Measurements from ENCODE around the gene AFAP1. TPM values are rescaled to one million over a fixed set of nuclear protein-coding genes. Genes with fewer than 3 reads are reported as not detected.

Gene AFAP1
- total RNA-seq, 4 donors from 2014 or later: 4.4 to 16.6 (median 10.7) TPM

DNA sequence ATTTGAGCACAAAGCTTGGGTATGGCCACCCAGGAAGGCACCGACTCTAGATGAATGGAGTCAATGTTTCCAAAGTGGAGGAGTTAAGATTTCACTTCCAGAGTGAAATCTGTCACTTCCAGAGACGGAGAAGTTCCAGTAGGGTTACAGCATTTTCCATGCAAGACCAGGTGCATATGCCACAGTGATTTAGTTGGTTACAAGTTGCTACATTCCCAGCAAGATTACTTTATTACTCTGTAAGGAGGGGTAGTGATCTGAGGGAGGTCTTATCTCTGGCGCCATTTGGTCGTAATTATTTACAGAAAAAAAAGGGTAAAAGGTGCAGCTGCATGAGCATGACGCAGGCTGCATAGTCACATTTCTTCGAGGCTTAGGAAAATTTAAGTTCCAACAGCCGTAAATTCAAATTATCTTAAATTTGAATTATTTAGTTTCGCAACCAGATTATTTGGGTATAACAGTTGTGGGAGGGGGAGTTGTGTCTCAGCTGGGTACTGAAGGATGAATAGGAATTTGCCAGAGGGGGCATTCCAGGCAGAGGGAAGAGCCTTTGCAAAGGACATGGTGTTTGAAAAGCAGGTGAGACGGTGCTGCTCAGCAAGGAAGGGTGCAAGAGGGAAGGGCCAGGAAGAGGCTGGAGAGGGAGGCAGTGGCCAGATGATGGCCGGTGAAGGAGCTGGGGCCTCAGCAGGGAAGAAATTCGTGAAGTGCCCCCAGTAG, 17.4 kb upstream of the AFAP1 start:
- Histone ChIP-seq H3K27me3 (no peaks in the 10 kb centered on the region), H3K36me3 (no peaks in the 10 kb centered on the region), H3K27ac (peak overlapping the region in 2 of 4 donors; percentile 30 to 60), H3K4me1 (peaks cover 14 to 41% (median 26%) of the 10 kb centered on the region in 3 donors), H3K9me3 (peaks cover 0 to 5% (median 0%) of the 10 kb centered on the region in 3 donors), H3K4me3 (no peak overlapping the region)
- intact Hi-C loops (cut with DNase I): no loop called here
- DNase-seq: no peak
- TF ChIP-seq, protein P1, sequence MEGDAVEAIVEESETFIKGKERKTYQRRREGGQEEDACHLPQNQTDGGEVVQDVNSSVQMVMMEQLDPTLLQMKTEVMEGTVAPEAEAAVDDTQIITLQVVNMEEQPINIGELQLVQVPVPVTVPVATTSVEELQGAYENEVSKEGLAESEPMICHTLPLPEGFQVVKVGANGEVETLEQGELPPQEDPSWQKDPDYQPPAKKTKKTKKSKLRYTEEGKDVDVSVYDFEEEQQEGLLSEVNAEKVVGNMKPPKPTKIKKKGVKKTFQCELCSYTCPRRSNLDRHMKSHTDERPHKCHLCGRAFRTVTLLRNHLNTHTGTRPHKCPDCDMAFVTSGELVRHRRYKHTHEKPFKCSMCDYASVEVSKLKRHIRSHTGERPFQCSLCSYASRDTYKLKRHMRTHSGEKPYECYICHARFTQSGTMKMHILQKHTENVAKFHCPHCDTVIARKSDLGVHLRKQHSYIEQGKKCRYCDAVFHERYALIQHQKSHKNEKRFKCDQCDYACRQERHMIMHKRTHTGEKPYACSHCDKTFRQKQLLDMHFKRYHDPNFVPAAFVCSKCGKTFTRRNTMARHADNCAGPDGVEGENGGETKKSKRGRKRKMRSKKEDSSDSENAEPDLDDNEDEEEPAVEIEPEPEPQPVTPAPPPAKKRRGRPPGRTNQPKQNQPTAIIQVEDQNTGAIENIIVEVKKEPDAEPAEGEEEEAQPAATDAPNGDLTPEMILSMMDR (IDR thresholded peaks at IDR 0.05): no peak
- no peak for TF ChIP-seq POLR2A (IDR thresholded peaks at IDR 0.05)
- WGBS, 2 donors: 70 to 78% methylated on average over 11 of the region's 11 CpGs

DNA sequence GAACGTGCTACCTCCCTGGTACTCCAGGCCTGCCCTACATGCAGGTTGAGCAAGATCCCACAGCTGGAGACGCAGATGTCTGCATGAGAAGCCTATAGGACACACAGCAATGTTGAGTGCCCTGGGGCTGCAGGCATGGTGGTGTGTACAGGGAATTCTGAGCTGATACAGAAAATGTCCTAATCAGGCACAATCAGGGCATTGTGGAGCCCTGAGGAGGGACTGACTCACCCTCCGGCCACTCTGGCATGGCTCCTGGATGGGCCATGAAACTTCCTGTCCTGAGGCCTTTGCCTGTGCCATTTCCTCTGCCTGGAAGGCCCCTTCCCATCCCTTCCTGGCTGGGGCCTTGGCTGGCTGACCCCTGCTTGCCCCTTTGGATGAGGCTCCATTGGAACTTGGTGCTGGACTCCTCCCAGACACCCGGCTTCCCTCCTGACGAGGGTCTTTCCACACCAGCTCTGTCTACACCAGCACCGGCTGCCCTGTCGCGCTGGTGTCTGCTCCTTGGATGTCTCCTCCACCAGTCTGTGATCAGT, 16.7 kb upstream of the AFAP1 start:
- DNase-seq: no peak
- no peak for TF ChIP-seq POLR2A (IDR thresholded peaks at IDR 0.05)
- TF ChIP-seq, protein P1 (IDR thresholded peaks at IDR 0.05): no peak
- Histone ChIP-seq H3K9me3 (peaks cover 0 to 5% (median 0%) of the 10 kb centered on the region in 3 donors), H3K36me3 (no peaks in the 10 kb centered on the region), H3K4me1 (peaks cover 13 to 33% (median 22%) of the 10 kb centered on the region in 3 donors), H3K27me3 (no peaks in the 10 kb centered on the region), H3K27ac (peak overlapping the region in 2 of 4 donors; percentile 32 to 60), H3K4me3 (no peak overlapping the region)
- intact Hi-C loops (cut with DNase I): no loop called here
- WGBS, 2 donors: 63 to 66% methylated on average over 6 to 8 of the region's 8 CpGs

DNA sequence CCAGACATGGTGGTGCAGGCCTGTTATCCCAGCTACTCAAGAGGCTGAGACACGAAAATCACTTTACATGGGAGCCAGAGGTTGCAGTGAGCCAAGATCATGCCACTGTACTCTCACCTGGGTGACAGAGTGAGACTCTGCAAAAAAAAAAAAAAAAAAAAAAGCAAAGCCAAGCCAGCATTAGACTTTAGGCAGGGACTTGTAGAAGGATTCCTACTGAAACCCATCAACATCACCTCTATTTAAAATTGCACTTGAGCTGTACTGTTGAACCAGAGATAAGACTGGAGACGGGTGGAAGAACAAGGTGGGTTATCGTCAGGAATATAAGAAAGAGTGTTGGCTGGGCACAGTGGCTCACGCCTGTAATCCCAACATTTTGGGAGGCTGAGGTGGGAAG, 15.7 kb upstream of the AFAP1 start:
- no peak for DNase-seq
- peak overlapping the region in 1 of 4 donors; percentile 32 for H3K27ac ChIP-seq
- no peaks in the 10 kb centered on the region for H3K27me3 ChIP-seq
- no peaks in the 10 kb centered on the region for H3K36me3 ChIP-seq
- intact Hi-C loops (cut with DNase I): no loop called here
- peaks cover 7 to 24% (median 12%) of the 10 kb centered on the region in 3 donors for H3K4me1 ChIP-seq
- WGBS, 2 donors: 80 to 87% methylated on average over 4 of the region's 4 CpGs
- H3K9me3 ChIP-seq: peaks cover 0 to 5% (median 0%) of the 10 kb centered on the region in 3 donors
- TF ChIP-seq, protein P1 (IDR thresholded peaks at IDR 0.05): no peak
- TF ChIP-seq POLR2A (IDR thresholded peaks at IDR 0.05): no peak
- H3K4me3 ChIP-seq: no peak overlapping the region

DNA sequence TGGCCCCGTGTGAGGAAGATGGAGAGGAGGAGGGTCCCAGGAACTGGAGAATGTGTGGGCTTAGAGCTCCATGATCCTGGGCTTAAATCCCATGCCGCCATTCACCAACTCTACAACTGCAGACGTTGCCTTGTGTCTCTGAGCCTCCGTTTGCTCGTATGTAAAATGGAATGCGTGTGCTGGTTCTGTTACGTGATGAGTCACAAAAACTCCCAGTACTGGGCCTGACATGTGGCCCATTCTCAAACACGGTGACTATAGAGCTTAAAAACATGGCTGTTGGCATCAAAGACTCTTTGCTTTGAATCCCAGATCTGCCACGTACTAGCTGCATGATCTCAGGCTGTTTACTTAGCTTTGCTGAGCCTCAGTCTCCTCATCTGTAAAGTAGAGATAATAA, 13.0 kb upstream of the AFAP1 start:
- WGBS, 2 donors: 71 to 78% methylated on average over 9 of the region's 9 CpGs
- no peak for DNase-seq

More for the DNA sequence above, 13.0 kb upstream of the AFAP1 start:
- intact Hi-C loops (cut with DNase I): no loop called here
- Histone ChIP-seq H3K4me3 (no peak overlapping the region), H3K27me3 (no peaks in the 10 kb centered on the region), H3K9me3 (peaks cover 0 to 5% (median 0%) of the 10 kb centered on the region in 3 donors), H3K4me1 (peaks cover 0 to 16% (median 0%) of the 10 kb centered on the region in 3 donors), H3K36me3 (no peaks in the 10 kb centered on the region), H3K27ac (no peak overlapping the region)
- TF ChIP-seq, protein P1 (IDR thresholded peaks at IDR 0.05): no peak
- TF ChIP-seq POLR2A (IDR thresholded peaks at IDR 0.05): no peak

Data from esophagus squamous epithelium (tissue), 5 donors.